Activated naive CD8-positive, alpha-beta T cell (primary cell): ENCODE measurements around the gene HMG20A.

ENCODE experiments used
- H3K27ac Mint-ChIP-seq: one replicate; pipeline ENCODE4 v1.8.0; 2021; ENCODE audit warnings: mixed read lengths
- H3K27me3 Mint-ChIP-seq: one replicate; pipeline ENCODE4 v1.8.0; 2021; ENCODE audit warnings: mixed read lengths
- H3K36me3 Mint-ChIP-seq: one replicate; pipeline ENCODE4 v1.8.0; 2021; ENCODE audit warnings: mixed read lengths
- H3K4me1 Mint-ChIP-seq: one replicate; pipeline ENCODE4 v1.8.0; 2021; ENCODE audit warnings: low read depth, mixed read lengths
- H3K4me3 Mint-ChIP-seq: one replicate; pipeline ENCODE4 v1.8.0; 2021; ENCODE audit warnings: mild to moderate bottlenecking, mixed read lengths
- H3K9me3 Mint-ChIP-seq: one replicate; pipeline ENCODE4 v1.8.0; 2021; ENCODE audit warnings: low read depth, mixed read lengths

HMG20A gene

GRCh38 chr15:77487469-77487842 is 66.8 kb downstream of the HMG20A start:
- Mint-ChIP-seq H3K27ac (peak overlapping the region; percentile 72), H3K36me3 (peaks cover 21% of the 10 kb centered on the region)

GRCh38 chr15:77487888-77488287 is 67.2 kb downstream of the HMG20A start:
- Mint-ChIP-seq H3K9me3 (no peaks in the 10 kb centered on the region), H3K4me1 (peaks cover 30% of the 10 kb centered on the region), H3K27me3 (no peaks in the 10 kb centered on the region), H3K4me3 (no peak overlapping the region), H3K36me3 (peaks cover 21% of the 10 kb centered on the region), H3K27ac (peak overlapping the region; percentile 72)

More at GRCh38 chr15:77487469-77487842, 66.8 kb downstream of the HMG20A start:
- H3K4me1 Mint-ChIP-seq: peaks cover 26% of the 10 kb centered on the region
- no peaks in the 10 kb centered on the region for H3K27me3 Mint-ChIP-seq
- peak overlapping the region; percentile 9 for H3K4me3 Mint-ChIP-seq
- H3K9me3 Mint-ChIP-seq: no peaks in the 10 kb centered on the region

GRCh38 chr15:77489647-77490046 is 69.0 kb downstream of the HMG20A start:
- Mint-ChIP-seq H3K36me3 (peaks cover 18% of the 10 kb centered on the region), H3K4me3 (no peak overlapping the region), H3K4me1 (peaks cover 45% of the 10 kb centered on the region), H3K27me3 (no peaks in the 10 kb centered on the region), H3K9me3 (no peaks in the 10 kb centered on the region), H3K27ac (no peak overlapping the region)

- Mint-ChIP-seq H3K4me1 (peaks cover 24% of the 10 kb centered on the region), H3K9me3 (no peaks in the 10 kb centered on the region), H3K4me3 (no peak overlapping the region), H3K27ac (peak overlapping the region; percentile 58), H3K27me3 (no peaks in the 10 kb centered on the region), H3K36me3 (peaks cover 4% of the 10 kb centered on the region)
Observed at GRCh38 chr15:77493324-77493907, 72.7 kb downstream of the HMG20A start.

- H3K4me1 Mint-ChIP-seq: peaks cover 23% of the 10 kb centered on the region
- no peak overlapping the region for H3K4me3 Mint-ChIP-seq
- peaks cover 3% of the 10 kb centered on the region for H3K36me3 Mint-ChIP-seq
- H3K27ac Mint-ChIP-seq: no peak overlapping the region
- H3K27me3 Mint-ChIP-seq: no peaks in the 10 kb centered on the region
- no peaks in the 10 kb centered on the region for H3K9me3 Mint-ChIP-seq
Observed at GRCh38 chr15:77494073-77494867, 73.6 kb downstream of the HMG20A start.

GRCh38 chr15:77494964-77495363 is 74.3 kb downstream of the HMG20A start:
- peaks cover 23% of the 10 kb centered on the region for H3K4me1 Mint-ChIP-seq
- H3K9me3 Mint-ChIP-seq: no peaks in the 10 kb centered on the region
- H3K27ac Mint-ChIP-seq: no peak overlapping the region
- H3K36me3 Mint-ChIP-seq: peaks cover 3% of the 10 kb centered on the region
- H3K4me3 Mint-ChIP-seq: no peak overlapping the region
- no peaks in the 10 kb centered on the region for H3K27me3 Mint-ChIP-seq

- no peak overlapping the region for H3K4me3 Mint-ChIP-seq
- H3K36me3 Mint-ChIP-seq: peaks cover 3% of the 10 kb centered on the region
- no peaks in the 10 kb centered on the region for H3K27me3 Mint-ChIP-seq
- peaks cover 21% of the 10 kb centered on the region for H3K4me1 Mint-ChIP-seq
- no peaks in the 10 kb centered on the region for H3K9me3 Mint-ChIP-seq
- H3K27ac Mint-ChIP-seq: no peak overlapping the region
Observed at GRCh38 chr15:77495838-77496596, 75.3 kb downstream of the HMG20A start.

- no peak overlapping the region for H3K27ac Mint-ChIP-seq
- H3K9me3 Mint-ChIP-seq: no peaks in the 10 kb centered on the region
- H3K27me3 Mint-ChIP-seq: no peaks in the 10 kb centered on the region
- H3K4me3 Mint-ChIP-seq: no peak overlapping the region
- H3K36me3 Mint-ChIP-seq: peaks cover 7% of the 10 kb centered on the region
- H3K4me1 Mint-ChIP-seq: peaks cover 21% of the 10 kb centered on the region
Observed at GRCh38 chr15:77496715-77497109, 76.0 kb downstream of the HMG20A start.

GRCh38 chr15:77497110-77497737 is 76.5 kb downstream of the HMG20A start:
- Mint-ChIP-seq H3K4me1 (peaks cover 20% of the 10 kb centered on the region), H3K27ac (no peak overlapping the region), H3K27me3 (no peaks in the 10 kb centered on the region), H3K4me3 (no peak overlapping the region), H3K9me3 (no peaks in the 10 kb centered on the region), H3K36me3 (peaks cover 7% of the 10 kb centered on the region)

GRCh38 chr15:77497942-77498361 is 77.3 kb downstream of the HMG20A start:
- H3K36me3 Mint-ChIP-seq: peaks cover 7% of the 10 kb centered on the region
- peaks cover 14% of the 10 kb centered on the region for H3K4me1 Mint-ChIP-seq
- no peaks in the 10 kb centered on the region for H3K27me3 Mint-ChIP-seq
- no peaks in the 10 kb centered on the region for H3K9me3 Mint-ChIP-seq
- H3K27ac Mint-ChIP-seq: no peak overlapping the region
- no peak overlapping the region for H3K4me3 Mint-ChIP-seq

- Mint-ChIP-seq H3K36me3 (peaks cover 7% of the 10 kb centered on the region), H3K27me3 (no peaks in the 10 kb centered on the region), H3K4me1 (peaks cover 4% of the 10 kb centered on the region), H3K27ac (no peak overlapping the region), H3K4me3 (no peak overlapping the region), H3K9me3 (no peaks in the 10 kb centered on the region)
Observed at GRCh38 chr15:77499087-77499760, 78.5 kb downstream of the HMG20A start.

- H3K27me3 Mint-ChIP-seq: no peaks in the 10 kb centered on the region
- no peaks in the 10 kb centered on the region for H3K4me1 Mint-ChIP-seq
- no peak overlapping the region for H3K27ac Mint-ChIP-seq
- peaks cover 7% of the 10 kb centered on the region for H3K36me3 Mint-ChIP-seq
- no peaks in the 10 kb centered on the region for H3K9me3 Mint-ChIP-seq
- no peak overlapping the region for H3K4me3 Mint-ChIP-seq
Observed at GRCh38 chr15:77500989-77501388, 80.3 kb downstream of the HMG20A start.

- peaks cover 7% of the 10 kb centered on the region for H3K36me3 Mint-ChIP-seq
- no peaks in the 10 kb centered on the region for H3K9me3 Mint-ChIP-seq
- H3K4me1 Mint-ChIP-seq: peaks cover 7% of the 10 kb centered on the region
- no peak overlapping the region for H3K4me3 Mint-ChIP-seq
- H3K27ac Mint-ChIP-seq: no peak overlapping the region
- H3K27me3 Mint-ChIP-seq: no peaks in the 10 kb centered on the region
Observed at GRCh38 chr15:77502379-77503095, 81.8 kb downstream of the HMG20A start.

- H3K27me3 Mint-ChIP-seq: no peaks in the 10 kb centered on the region
- no peak overlapping the region for H3K27ac Mint-ChIP-seq
- peaks cover 8% of the 10 kb centered on the region for H3K4me1 Mint-ChIP-seq
- no peak overlapping the region for H3K4me3 Mint-ChIP-seq
- H3K9me3 Mint-ChIP-seq: no peaks in the 10 kb centered on the region
- H3K36me3 Mint-ChIP-seq: peaks cover 7% of the 10 kb centered on the region
Observed at GRCh38 chr15:77503240-77503639, 82.6 kb downstream of the HMG20A start.
